Activated CD8-positive, alpha-beta memory T cell treated with anti-CD3 and anti-CD28 coated beads for 48 hours (primary cell): ENCODE measurements around the gene S100A2.
"Not testable (repeated sequence)": the region's sequence is repeated elsewhere in the genome, so short reads cannot be mapped to it uniquely, and the experiment has no call there.

Experiments used
- DNase-seq, 3 experiments: peaks; one replicate each; pipeline ENCODE4 v3.0.0-alpha.2; 2020; ENCODE audit warnings: low read depth in 2 of 3, low spot score in 2 of 3

S100A2 gene

GRCh38 chr1:153566414-153567371, 1.0 kb upstream of the S100A2 start:
- peak; percentile 65 to 71 (median 71) for DNase-seq

- no peak for DNase-seq
Measured at GRCh38 chr1:153563991-153564390, 1.7 kb downstream of the S100A2 start.

GRCh38 chr1:153563483-153563901, 2.2 kb downstream of the S100A2 start:
- DNase-seq = no peak

- not testable (repeated sequence) for DNase-seq
Measured at GRCh38 chr1:153562021-153562420, 3.6 kb downstream of the S100A2 start.

DNA sequence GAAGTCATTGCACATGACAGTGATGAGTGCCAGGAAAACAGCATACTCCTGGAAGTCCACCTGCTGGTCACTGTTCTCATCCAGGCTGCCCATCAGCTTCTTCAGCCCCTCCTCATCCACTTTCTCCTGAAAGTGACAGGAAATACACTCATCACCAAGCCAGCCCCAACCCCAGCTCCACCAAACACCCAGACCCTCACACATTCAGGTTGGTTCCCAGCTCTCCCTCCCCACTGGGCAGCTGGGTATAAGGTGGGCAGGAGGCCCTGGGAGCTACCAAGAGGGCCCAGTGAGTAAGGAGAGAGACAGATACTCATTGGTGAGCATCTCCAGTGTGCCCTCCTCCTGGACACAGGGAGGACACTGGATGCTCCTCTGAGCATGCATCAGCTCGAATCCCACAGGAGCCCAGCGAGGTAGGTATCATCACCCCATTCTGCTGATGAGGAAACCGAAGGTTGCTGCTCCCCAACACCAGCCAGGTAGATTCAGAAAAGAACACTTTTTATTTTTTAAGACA, 4.1 kb downstream of the S100A2 start:
- no peak for DNase-seq

GRCh38 chr1:153560771-153561465, 4.7 kb downstream of the S100A2 start:
- no peak for DNase-seq

DNA sequence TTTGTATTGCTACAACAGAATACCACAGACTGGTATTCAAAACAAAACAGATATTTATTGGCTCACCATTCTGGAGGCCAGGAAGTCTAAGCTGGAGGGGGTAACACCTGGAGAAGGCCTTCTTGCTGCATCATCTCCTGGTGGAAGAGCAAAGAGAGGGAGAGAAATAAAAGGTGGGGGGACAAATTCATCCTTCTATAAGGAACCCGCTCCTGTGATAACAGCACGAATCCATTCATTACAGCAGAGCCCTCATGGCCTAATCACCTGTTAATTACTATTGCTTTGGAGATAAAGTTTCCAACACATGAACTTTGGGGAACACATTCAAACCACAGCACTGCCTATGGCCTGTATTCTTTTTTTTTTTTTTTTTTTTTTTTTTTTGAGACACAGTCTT, 5.4 kb downstream of the S100A2 start:
- no peak for DNase-seq

DNA sequence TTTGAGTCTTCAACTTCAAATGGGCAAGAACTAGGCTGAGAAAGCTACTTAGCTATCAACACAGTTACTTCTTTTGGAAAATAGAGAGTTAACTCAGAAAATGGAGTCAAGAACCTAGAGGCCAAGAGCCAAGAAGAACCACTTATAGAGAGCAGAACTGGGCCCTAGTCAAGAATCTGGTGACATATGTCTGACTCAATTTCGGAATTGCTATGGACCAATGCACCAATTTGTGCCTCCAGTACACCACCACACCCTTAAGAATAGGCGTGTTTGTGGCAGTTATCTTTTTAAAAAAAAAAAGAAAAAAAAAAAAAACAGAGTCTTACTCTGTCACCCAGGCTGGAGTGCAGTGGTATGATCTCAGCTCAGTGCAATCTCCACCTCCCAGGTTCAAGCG, 7.8 kb downstream of the S100A2 start:
- DNase-seq = no peak

GRCh38 chr1:153556348-153556747, 9.3 kb downstream of the S100A2 start:
- no peak for DNase-seq

DNA sequence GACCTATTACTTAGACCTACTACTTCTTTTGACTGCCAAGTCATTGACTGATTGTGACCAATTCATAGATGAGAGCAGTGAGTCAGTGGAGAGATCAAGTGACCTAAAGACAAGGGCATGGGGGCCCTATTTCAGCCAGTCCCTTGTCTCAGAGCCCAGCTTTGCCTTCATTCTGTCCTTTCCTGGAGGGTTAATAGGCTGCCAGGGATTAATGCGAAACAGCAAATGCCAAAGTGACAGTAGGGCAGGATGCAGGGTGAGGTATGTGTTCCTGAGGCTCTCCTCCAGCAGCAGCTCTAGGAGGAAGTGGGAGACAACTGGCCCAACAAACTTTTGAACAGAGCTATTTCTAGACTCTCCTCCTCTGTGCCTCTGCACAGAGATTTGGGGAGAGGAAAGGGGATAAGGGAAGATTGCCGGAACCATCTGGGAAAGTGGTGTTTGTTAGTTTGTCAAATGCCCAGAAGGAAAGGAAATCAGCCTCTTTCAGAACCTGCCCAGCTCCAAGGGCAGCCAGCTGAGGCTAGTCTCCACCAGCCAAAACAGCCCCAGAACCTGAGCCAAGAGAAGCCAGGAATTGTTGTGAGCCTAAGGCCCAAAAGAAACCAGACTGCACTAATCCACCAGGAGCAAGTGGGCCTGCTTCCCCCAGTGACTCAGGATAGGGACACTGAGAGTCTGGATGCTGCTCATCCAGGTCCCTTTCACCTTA, 11.7 kb downstream of the S100A2 start:
- no peak for DNase-seq

DNA sequence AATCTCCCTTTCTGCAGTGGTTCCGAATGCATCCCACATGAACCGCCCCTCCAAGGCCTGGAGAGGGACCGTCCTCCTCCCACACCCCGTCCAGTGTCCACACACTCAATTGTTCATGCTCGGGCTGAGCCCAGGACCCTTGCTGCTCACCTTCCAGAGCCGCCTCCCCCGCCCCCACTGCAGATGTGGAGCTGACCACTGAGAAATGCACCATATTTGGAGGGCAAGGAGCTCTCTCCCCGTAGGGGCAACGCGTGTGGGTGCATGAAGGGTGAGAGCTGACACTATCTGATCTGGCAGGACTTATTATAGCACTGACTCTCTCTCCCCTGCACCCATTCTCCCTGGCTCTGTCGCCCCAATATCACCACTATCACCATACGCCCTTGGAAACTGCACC, 12.5 kb downstream of the S100A2 start:
- no peak for DNase-seq

DNA sequence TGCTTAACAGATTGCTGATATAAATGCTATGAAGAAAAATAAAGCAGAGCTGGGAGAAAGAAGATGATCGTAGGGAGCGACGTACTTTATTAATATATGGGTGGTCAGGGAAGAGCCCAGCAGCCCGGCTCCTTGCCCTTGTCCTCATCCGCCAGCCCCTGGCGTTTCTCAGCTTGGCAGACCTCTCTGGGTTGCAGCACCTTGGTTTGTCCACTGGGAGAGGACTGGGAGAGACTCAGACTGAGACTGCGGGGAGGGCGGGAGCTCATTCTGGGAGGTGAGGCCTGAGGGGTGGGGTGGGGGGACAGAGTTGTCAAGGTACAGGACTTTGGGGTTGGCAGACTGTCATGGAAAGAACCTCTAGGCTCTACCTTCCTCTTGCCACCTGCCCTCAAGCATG, 13.3 kb downstream of the S100A2 start:
- no peak for DNase-seq

- DNase-seq = no peak
Measured at GRCh38 chr1:153550827-153551500, 14.7 kb downstream of the S100A2 start.

DNA sequence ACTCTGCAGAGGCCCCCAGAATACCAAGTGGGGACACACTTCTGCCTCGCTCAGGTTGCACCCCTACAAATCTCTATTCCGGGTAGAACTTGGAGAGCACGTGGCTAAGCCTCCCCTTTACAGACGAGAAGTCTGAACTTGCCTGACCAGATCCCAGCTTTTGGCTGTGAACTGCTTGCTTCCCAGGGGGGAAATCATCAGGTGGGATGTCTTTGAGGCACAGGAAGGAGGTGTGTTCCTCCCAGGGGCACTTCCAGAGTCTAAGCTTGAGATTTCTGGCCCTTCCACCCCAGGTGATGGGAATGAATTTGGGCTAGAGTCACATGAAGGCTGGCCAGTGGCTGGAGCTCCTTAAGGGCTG, 15.3 kb downstream of the S100A2 start:
- DNase-seq = no peak

DNA sequence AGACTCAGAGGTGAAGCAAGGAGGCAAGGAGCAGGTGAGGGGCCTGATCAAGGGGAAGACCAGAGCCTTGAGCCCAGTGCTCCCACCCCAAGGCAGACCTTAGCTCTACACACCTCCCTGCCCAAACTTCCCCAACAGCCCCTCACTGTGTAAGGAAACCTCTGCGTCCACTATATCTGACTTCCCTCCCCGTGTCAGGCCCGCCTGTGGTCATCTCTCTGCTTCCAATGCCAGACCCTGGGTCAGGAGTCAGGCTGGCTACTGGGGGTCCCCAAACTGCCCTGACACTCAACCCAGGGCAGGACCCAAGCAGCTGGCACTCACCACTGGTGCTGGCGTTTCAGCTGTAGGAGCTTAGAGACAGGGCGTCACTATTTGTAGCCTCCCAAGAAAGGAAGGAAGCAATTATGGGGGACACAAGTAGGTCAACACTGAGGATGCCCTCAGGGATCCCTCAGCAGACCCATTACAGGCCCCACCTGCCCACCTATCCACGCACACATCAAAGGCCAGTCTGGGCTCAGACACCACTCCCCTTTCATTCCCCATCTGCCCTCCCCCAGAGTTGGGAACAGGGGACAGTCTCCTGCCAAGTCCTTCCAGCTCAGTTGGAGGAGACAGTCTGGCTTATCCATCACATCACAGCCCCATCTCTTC, 15.8 kb downstream of the S100A2 start:
- DNase-seq = no peak

DNA sequence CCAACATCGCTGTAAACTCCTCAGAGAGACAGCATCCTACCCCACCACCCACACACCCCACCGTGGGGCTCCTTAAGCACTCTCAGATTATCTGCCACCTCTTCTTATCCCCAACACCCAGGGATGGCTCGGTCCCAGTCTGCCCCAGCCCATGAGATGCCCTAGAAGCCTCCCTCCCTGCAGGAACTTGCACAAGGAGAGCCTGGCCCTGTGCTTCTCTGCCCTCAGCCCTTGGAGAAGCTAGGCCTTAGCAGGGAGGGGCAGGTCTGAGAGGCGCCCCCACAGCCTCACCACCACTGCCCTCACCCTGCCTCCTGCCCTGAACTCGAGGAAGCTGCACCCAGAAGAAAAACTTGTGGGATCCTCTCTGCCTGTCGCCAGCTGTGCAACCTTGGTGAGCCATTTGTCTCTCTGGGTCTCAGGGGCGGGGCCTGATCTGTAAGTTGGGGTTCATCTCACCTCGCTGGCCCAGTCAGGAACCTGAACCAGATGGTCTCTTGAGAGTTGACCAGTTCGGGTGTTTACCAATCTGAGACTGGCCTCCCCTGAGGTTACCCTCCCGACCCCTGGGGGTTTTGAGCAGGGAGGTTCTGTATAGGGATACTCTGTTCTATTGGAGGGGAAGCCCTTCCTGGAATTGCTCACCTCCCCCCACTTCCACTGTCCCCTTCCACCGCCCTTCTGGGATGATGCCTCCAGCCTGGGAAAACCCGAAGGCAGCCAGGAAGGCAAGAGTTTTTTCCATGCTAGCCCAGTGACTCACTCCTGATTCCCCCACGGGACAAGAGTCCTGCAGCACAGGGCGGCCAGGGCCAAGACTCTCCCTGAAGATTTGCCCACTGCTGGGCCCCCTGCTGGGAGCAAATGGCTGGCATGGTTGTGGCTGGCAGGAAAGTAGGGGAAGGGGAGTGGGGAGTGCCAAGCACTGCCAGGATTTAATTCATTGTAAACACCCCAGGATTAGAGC, 16.6 kb downstream of the S100A2 start, which contains the start of gene S100A3:
Gene S100A3 (minus strand): TSS at position 537 of the 967 bp plus-strand sequence. CDS start 773 bp downstream, outside the sequence.
- DNase-seq = no peak

DNA sequence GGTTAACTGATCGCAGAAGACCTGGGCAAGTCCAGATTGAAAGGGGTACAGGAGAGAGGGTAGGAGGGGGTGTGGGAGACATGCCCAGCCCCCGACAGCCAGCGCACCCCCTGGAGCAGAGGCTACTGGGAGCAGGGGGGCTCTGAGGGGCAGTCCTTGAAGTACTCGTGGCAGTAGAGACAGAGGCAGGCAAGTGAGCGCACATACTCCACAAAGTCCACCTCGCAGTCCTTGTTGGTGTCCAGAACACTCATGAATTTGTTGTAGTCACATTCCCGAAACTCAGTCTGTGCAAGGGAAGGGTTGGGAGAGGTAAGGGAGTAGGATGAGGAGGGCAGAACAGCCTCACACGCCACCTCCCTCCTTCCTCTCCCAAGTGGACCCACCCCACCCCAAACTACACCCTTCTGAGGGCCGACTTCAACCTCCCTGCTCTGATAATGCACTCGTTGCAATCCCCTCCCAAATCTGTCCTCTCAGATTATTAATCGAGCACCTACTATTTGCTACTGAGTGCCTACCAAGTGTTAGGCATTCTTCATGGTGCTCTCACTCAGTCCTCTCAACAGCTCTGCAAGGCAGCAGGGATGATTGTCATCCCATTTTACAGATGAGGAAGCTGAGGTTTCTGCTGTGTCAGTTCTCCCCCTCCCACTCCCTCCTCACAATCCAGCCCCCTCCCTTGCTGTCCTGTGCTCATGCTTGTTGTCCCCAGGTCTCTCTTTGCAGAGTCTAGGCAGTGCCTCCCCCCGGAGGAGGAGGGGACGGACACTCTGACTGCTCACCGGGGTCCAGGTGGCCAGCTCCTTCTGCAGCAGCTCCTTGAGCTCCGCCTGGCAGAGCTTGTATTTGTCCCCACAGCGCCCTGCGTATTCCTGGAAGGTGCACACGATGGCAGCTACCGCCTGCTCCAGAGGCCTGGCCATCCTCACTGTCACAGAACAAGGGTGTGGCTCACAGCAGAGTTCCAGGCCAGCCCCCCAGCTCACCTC, 17.8 kb downstream of the S100A2 start:
- DNase-seq = no peak
